ENCODE results near the gene LDB2. TPM values are rescaled to one million over a fixed set of nuclear protein-coding genes. Genes with fewer than 3 reads are reported as not detected.

The LDB2 gene
- polyA plus RNA-seq, 12 donors: 33.0 to 86.4 (median 49.0) TPM; not detected in 1

DNA sequence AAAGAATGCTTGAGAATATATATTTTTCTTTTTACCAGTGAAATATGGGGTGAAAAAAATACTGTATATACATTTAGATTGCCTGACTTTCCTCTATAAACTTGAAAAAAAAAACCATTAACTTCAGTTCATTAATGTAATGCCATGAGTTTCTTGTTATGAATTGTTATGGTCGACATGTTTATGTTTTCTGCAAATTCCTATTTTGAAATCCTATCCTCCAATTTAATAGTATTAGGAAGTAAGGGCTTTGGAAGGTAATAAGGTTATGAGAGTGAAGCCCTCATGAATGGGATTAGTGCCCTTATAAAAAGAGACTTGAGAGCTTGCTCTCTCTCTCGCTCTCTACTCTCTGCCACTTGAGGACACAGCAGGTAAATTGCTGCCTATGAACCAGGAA is 211.4 kb downstream of the LDB2 start:
- no peak for DNase-seq

- no peak for DNase-seq
Observed at GRCh38 chr4:16686195-16686594, 212.2 kb downstream of the LDB2 start.

GRCh38 chr4:16685536-16685935 is 212.9 kb downstream of the LDB2 start:
- DNase-seq: no peak

- DNase-seq: no peak
Observed at GRCh38 chr4:16684935-16685334, 213.5 kb downstream of the LDB2 start.

DNA sequence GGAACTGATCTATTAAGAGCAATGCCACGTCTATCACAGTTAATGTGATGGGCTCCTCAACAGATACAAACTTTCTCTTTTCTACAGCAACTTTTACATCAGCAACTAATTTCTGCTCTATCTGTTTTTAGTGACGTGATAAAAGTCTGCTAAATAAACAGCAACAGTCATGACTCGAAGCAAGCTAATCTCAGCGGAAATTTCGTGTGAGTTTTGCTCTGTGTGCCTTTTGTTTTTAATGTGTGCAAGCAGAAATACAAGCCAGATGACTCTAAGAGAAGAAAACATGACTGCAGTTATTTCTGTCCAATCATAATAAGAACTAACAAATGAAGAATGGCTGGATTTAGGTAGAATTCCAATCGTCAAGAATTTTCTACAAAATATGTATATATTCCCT is 214.3 kb downstream of the LDB2 start:
- DNase-seq: peak; percentile 52

DNA sequence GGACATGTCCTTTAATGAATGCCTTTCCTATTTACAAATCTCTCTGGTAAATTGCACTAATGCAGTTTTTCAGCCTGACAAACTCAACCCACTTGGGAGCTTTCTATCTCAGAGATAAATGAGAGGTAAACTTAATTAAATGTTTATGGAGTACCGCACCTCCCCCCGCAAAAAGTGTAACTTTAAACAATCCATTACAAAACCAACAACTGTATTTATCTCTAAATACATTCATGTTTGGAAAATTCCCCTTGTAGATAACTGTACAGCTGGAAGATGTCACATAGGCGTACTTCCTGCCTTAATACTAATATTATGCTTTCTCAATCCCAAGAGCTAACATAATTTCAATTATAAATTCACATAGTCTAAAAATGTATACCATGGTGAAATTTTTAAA is 215.5 kb downstream of the LDB2 start:
- DNase-seq: no peak

- peak; percentile 63 for DNase-seq
Observed at GRCh38 chr4:16677001-16677944, 221.2 kb downstream of the LDB2 start.

- peak; percentile 93 for DNase-seq
Observed at GRCh38 chr4:16676230-16676770, 222.1 kb downstream of the LDB2 start.

GRCh38 chr4:16674082-16674481 is 224.4 kb downstream of the LDB2 start:
- DNase-seq: no peak

- peak; percentile 61 for DNase-seq
Observed at GRCh38 chr4:16672421-16672820, 226.0 kb downstream of the LDB2 start.

GRCh38 chr4:16671741-16672140 is 226.7 kb downstream of the LDB2 start:
- DNase-seq: no peak

- no peak for DNase-seq
Observed at GRCh38 chr4:16670727-16671126, 227.7 kb downstream of the LDB2 start.

GRCh38 chr4:16669036-16669435 is 229.4 kb downstream of the LDB2 start:
- no peak for DNase-seq

DNA sequence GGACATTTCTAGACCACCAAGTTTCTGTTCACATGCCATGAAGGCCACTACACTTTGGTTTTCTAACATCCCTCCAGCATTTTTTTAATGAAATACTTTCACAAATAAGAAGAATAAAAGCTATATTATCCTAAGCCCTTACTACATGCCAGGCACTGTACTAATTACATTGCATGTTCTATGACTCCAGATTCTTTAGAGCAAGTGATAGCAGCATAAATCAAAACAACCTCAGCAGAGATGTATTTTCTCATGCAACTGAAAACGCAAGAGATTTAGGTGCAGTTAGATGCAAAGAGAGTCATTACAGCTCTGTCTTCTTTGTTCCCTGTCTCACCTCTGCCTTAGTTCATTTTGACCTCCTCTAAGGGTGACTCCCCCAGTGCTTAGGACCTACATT is 230.0 kb downstream of the LDB2 start:
- DNase-seq: no peak

GRCh38 chr4:16667464-16667863 is 231.0 kb downstream of the LDB2 start:
- no peak for DNase-seq

DNA sequence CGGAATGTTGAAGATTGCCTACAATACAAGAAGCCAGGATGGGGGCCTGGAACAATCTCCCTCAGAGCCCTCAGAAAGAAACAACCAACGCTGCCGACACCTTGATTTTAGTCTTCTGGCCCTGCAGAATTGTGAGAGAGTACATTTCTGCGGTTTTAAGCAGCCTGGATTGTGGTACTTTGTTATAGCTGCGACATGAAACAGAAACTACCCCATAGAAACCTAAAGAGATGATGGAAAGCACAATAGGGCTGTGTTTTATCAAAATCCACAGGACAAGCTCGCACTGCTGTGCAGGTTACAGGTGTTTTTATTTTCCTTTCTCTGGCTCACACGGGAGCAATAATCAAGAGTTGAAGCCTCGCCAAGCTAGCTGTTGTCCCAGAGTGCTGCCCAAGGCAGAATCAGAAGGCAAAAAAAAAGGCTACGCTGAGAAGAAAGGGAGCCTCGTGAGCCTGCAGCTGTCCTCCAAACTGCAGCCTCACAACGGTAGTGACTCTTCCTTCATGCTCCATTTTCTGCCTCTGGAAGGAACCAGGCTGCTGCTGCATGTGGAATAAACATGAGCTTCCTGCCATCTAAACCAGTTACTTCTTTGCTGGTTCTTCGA is 232.4 kb downstream of the LDB2 start:
- no peak for DNase-seq

GRCh38 chr4:16663732-16664131 is 234.7 kb downstream of the LDB2 start:
- DNase-seq: no peak

DNA sequence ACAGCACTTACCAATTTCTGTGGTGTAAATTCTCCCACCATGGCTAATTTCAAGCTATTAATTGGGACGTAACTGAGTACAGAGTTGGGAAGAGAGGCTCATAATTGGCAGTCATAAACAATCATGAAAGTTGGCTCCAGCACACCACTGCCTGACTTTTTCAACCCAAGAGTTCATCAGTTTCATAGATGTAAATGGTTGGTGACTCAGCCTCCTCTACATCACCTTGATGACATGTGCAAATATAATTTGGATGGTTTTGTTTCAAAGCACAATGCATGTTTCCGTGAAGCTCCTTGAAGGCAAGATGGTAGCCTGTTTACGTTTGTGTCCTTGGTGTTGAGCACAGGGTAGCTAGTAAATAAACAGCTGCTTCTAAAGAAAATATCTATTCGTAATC is 235.1 kb downstream of the LDB2 start:
- no peak for DNase-seq

DNA sequence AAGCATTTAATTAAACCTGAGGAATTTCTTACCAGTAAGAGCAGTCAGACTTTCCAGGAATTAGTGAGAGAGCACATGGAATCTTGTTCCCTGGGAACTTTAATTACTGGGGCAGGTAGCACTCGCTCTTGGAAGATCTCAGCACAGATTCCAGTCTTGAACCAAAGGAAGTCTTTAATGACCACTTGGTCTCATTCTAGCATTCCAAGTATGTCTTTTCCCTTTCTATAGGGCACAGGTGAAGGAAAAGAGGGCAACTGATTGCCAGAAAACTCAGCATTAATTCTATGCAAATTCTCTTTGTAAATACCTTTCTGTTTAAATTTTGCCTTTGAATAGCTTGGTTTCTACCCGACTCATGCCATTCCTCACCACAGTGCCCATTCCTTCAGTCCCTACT is 236.6 kb downstream of the LDB2 start:
- DNase-seq: no peak

GRCh38 chr4:16660656-16661055 is 237.8 kb downstream of the LDB2 start:
- no peak for DNase-seq

- no peak for DNase-seq
Observed at GRCh38 chr4:16659694-16660093, 238.8 kb downstream of the LDB2 start.

- peak; percentile 89 for DNase-seq
Observed at GRCh38 chr4:16659079-16659478, 239.4 kb downstream of the LDB2 start.

DNA sequence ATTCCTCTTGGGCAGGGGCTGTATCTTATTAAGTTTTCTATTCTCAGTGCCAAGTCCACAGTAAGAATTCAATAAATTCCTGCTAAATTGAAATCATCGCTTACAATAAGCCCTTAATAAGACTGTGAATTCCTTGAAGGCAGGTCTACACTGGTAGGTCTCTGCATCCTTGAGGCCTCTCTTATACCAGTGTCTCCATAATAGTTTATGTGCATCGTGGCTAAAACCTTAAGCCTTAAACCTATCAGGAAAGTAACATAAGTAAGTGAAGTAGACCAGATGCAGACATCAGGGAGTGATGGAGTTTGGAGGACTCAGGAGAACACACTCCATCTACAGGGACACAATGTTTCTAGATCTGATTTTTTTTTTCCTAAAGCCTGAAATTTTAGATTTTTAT is 240.3 kb downstream of the LDB2 start:
- no peak for DNase-seq
